Progenitor cell of endocrine pancreas (in vitro differentiated cells): Measurements from ENCODE around the gene IGF2. TPM values are rescaled to one million over a fixed set of nuclear protein-coding genes. Genes with fewer than 3 reads are reported as not detected.

ENCODE experiments used
- DNase-seq: peaks from one replicate; pipeline ENCODE4 v3.0.0; 2021; ENCODE audit warnings: low spot score; ENCODE audit not compliant: unreplicated experiment
- H3K27ac Mint-ChIP-seq: 2 replicates; pipeline ENCODE4 v1.8.0; 2021; ENCODE audit warnings: mild to moderate bottlenecking, moderate library complexity, mixed read lengths
- H3K27me3 Mint-ChIP-seq: 2 replicates; pipeline ENCODE4 v1.8.0; 2021; ENCODE audit warnings: mixed read lengths
- H3K36me3 Mint-ChIP-seq: 2 replicates; pipeline ENCODE4 v1.8.0; 2022; ENCODE audit warnings: mixed read lengths; ENCODE audit not compliant: insufficient read depth
- H3K4me1 Mint-ChIP-seq: 2 replicates; pipeline ENCODE4 v1.8.0; 2021; ENCODE audit warnings: low read depth, mixed read lengths
- H3K4me3 Mint-ChIP-seq: 2 replicates; pipeline ENCODE4 v1.8.0; 2021; ENCODE audit warnings: low read depth, mild to moderate bottlenecking, moderate library complexity, mixed read lengths
- H3K9me3 Mint-ChIP-seq: 2 replicates; pipeline ENCODE4 v1.8.0; 2021; ENCODE audit warnings: low read depth, mixed read lengths
- CTCF ChIP-seq: fragments of 200-600 bp; sonication (generic); IDR thresholded peaks from one replicate; pipeline ENCODE4 v1.5.0; 2021; ENCODE audit warnings: antibody characterized with exemption, mild to moderate bottlenecking; ENCODE audit not compliant: unreplicated experiment
- total RNA-seq: library from RNA; stranded (reverse); gene quantifications from 2 replicates; pipeline ENCODE4 v1.2.1, GENCODE V29; 2021

Gene IGF2
- total RNA-seq, 1 donor from 2014 or later, result 5,100 TPM

- no peaks in the 10 kb centered on the region for H3K9me3 Mint-ChIP-seq
- no peak for DNase-seq
Observed at GRCh38 chr11:2139621-2140337, 590 bp upstream of the IGF2 start.

GRCh38 chr11:2138431-2139122 lies 612 bp downstream of the IGF2 start:
- H3K9me3 Mint-ChIP-seq, result no peaks in the 10 kb centered on the region
- peaks cover 10% of the 10 kb centered on the region for H3K36me3 Mint-ChIP-seq
- peaks cover 10% of the 10 kb centered on the region for H3K4me1 Mint-ChIP-seq
- no peak for DNase-seq
- TF ChIP-seq CTCF, result no peak
- peak overlapping the region; percentile 69 for H3K27ac Mint-ChIP-seq
- H3K4me3 Mint-ChIP-seq, result peak overlapping the region; percentile 77
- peaks cover 41% of the 10 kb centered on the region for H3K27me3 Mint-ChIP-seq

More at GRCh38 chr11:2139621-2140337, 590 bp upstream of the IGF2 start:
- Mint-ChIP-seq H3K4me1 (peaks cover 11% of the 10 kb centered on the region), H3K27ac (peak overlapping the region; percentile 24), H3K36me3 (peaks cover 9% of the 10 kb centered on the region), H3K27me3 (peaks cover 48% of the 10 kb centered on the region), H3K4me3 (peak overlapping the region; percentile 91)
- peak; percentile 21 for TF ChIP-seq CTCF

GRCh38 chr11:2138068-2138430 lies 1.1 kb downstream of the IGF2 start:
- no peak for TF ChIP-seq CTCF
- Mint-ChIP-seq H3K27ac (no peak overlapping the region), H3K4me3 (peak overlapping the region; percentile 77), H3K27me3 (peaks cover 40% of the 10 kb centered on the region), H3K9me3 (no peaks in the 10 kb centered on the region), H3K36me3 (peaks cover 11% of the 10 kb centered on the region), H3K4me1 (peaks cover 9% of the 10 kb centered on the region)
- DNase-seq, result no peak

- no peak for DNase-seq
- Mint-ChIP-seq H3K4me1 (peaks cover 7% of the 10 kb centered on the region), H3K27ac (peak overlapping the region; percentile 87), H3K27me3 (peaks cover 35% of the 10 kb centered on the region), H3K36me3 (peaks cover 13% of the 10 kb centered on the region), H3K9me3 (no peaks in the 10 kb centered on the region), H3K4me3 (peak overlapping the region; percentile 84)
- no peak for TF ChIP-seq CTCF
Observed at GRCh38 chr11:2137202-2138067, 1.8 kb downstream of the IGF2 start.

- Mint-ChIP-seq H3K4me3 (peak overlapping the region; percentile 84), H3K27me3 (peaks cover 33% of the 10 kb centered on the region), H3K9me3 (no peaks in the 10 kb centered on the region), H3K4me1 (peaks cover 9% of the 10 kb centered on the region), H3K36me3 (peaks cover 13% of the 10 kb centered on the region), H3K27ac (peak overlapping the region; percentile 94)
- DNase-seq, result no peak
- no peak for TF ChIP-seq CTCF
Observed at GRCh38 chr11:2136952-2137201, 2.3 kb downstream of the IGF2 start.
